ENCODE measurements around the gene RAMP3.

DNA sequence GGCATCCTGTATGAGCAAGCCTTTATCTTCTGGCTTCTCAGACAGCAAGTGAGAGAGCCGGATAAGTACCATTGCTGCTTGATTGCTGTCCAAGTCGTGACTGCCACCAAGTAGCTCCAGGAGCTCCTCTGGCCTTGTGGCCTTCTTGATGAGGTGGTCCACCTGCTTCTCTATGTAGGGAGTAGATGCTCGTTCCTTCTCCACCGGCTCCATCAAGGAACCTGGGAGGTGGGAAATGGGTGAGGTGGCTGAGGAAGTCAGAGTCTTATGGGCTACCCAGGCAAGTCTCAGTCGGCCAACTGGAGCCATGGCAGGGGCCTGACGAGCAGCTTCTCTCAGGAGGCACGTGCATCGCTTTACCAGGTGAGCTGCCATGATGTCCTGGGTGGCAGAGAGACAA is 48.7 kb upstream of the RAMP3 start:
- TF ChIP-seq, protein P1, sequence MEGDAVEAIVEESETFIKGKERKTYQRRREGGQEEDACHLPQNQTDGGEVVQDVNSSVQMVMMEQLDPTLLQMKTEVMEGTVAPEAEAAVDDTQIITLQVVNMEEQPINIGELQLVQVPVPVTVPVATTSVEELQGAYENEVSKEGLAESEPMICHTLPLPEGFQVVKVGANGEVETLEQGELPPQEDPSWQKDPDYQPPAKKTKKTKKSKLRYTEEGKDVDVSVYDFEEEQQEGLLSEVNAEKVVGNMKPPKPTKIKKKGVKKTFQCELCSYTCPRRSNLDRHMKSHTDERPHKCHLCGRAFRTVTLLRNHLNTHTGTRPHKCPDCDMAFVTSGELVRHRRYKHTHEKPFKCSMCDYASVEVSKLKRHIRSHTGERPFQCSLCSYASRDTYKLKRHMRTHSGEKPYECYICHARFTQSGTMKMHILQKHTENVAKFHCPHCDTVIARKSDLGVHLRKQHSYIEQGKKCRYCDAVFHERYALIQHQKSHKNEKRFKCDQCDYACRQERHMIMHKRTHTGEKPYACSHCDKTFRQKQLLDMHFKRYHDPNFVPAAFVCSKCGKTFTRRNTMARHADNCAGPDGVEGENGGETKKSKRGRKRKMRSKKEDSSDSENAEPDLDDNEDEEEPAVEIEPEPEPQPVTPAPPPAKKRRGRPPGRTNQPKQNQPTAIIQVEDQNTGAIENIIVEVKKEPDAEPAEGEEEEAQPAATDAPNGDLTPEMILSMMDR (conservative IDR thresholded peaks at IDR 0.05; ENCODE audit: low read length) = no peak
- no peak for TF ChIP-seq EZH2phosphoT487 (IDR thresholded peaks at IDR 0.05; ENCODE audit: borderline replicate concordance)

Measured in Loucy (cell line).